GM04503 (cell line): ENCODE results near the gene PACRGL.

ENCODE experiments used
- DNase-seq: peaks from one replicate; pipeline ENCODE4 v3.0.0-alpha.2; 2012; ENCODE audit warnings: low read depth

The PACRGL gene

GRCh38 chr4:20700007-20700761, at the start of gene PACRGL:
Gene PACRGL (plus strand): TSS chr4:20700458. CDS start chr4:20704482, 4,024 bp downstream.
- peak; percentile 66 for DNase-seq

GRCh38 chr4:20652226-20652885, 47.9 kb upstream of the PACRGL start:
- no peak for DNase-seq

- DNase-seq, result no peak
Observed at GRCh38 chr4:20658456-20658855, 41.8 kb upstream of the PACRGL start.

GRCh38 chr4:20662851-20663250, 37.4 kb upstream of the PACRGL start:
- no peak for DNase-seq

- DNase-seq, result no peak
Observed at GRCh38 chr4:20666012-20666860, 34.0 kb upstream of the PACRGL start.

GRCh38 chr4:20672262-20672661, 28.0 kb upstream of the PACRGL start:
- DNase-seq, result no peak

GRCh38 chr4:20675786-20676185, 24.5 kb upstream of the PACRGL start:
- DNase-seq, result no peak

- no peak for DNase-seq
Observed at GRCh38 chr4:20676501-20677197, 23.6 kb upstream of the PACRGL start.

GRCh38 chr4:20678400-20678799, 21.9 kb upstream of the PACRGL start:
- DNase-seq, result no peak

- DNase-seq, result no peak
Observed at GRCh38 chr4:20679951-20680350, 20.3 kb upstream of the PACRGL start.

GRCh38 chr4:20680736-20681135, 19.5 kb upstream of the PACRGL start:
- no peak for DNase-seq

- no peak for DNase-seq
Observed at GRCh38 chr4:20681271-20681670, 19.0 kb upstream of the PACRGL start.

GRCh38 chr4:20682853-20683252, 17.4 kb upstream of the PACRGL start:
- DNase-seq, result no peak

GRCh38 chr4:20683766-20684165, 16.5 kb upstream of the PACRGL start:
- DNase-seq, result no peak

- no peak for DNase-seq
Observed at GRCh38 chr4:20684852-20685763, 15.2 kb upstream of the PACRGL start.

GRCh38 chr4:20687864-20688263, 12.4 kb upstream of the PACRGL start:
- DNase-seq, result peak; percentile 81

GRCh38 chr4:20696815-20697214, 3.4 kb upstream of the PACRGL start:
- no peak for DNase-seq

- no peak for DNase-seq
Observed at GRCh38 chr4:20698382-20698781, 1.9 kb upstream of the PACRGL start.

- DNase-seq, result no peak
Observed at GRCh38 chr4:20698820-20699219, 1.4 kb upstream of the PACRGL start.

GRCh38 chr4:20711335-20711734, 11.1 kb downstream of the PACRGL start:
- no peak for DNase-seq

GRCh38 chr4:20723019-20723418, 22.8 kb downstream of the PACRGL start:
- DNase-seq, result no peak
